GOT3 (cell line): Measurements from ENCODE around the gene RASL10B.
"Not testable (repeated sequence)": the region's sequence is repeated elsewhere in the genome, so short reads cannot be mapped to it uniquely, and the experiment has no call there.

Experiments used
- DNase-seq: peaks from one replicate; lab custom pipeline; 2025; ENCODE audit warnings: mixed read lengths; lab: John Stamatoyannopoulos, UW

RASL10B gene

GRCh38 chr17:35742896-35743477 is 11.5 kb downstream of the RASL10B start:
- DNase-seq, result no peak

- no peak for DNase-seq
Measured at GRCh38 chr17:35743626-35744328, 12.3 kb downstream of the RASL10B start.

GRCh38 chr17:35744830-35745229 is 13.4 kb downstream of the RASL10B start:
- DNase-seq, result no peak

DNA sequence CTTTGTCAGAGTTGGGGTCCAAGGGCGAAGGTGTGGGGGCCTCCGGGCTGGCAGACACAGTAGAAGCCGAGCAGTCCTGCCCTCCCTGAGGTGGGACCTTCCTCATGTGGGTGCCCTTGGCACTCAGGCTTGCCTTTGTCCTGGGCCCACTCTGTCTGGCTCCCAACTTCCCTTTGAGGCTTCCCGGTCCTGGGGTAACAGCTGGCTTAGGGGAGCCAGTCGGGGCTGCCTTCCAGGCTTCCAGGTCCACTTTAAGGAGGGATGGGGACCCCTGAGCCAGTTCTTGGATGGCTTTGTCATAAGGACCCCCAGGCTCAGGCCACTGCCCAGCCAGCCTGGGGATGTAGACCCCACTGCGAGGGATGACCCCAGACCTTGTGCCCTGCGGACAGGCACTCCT is 13.8 kb downstream of the RASL10B start:
- DNase-seq, result no peak

GRCh38 chr17:35745749-35746320 is 14.4 kb downstream of the RASL10B start:
- no peak for DNase-seq

- no peak for DNase-seq
Measured at GRCh38 chr17:35747540-35748017, 16.1 kb downstream of the RASL10B start.

GRCh38 chr17:35748341-35748841 is 17.0 kb downstream of the RASL10B start:
- DNase-seq, result no peak

- DNase-seq, result no peak
Measured at GRCh38 chr17:35748979-35749378, 17.5 kb downstream of the RASL10B start.

GRCh38 chr17:35749560-35750412 is 18.3 kb downstream of the RASL10B start:
- DNase-seq, result no peak

GRCh38 chr17:35750526-35751395 is 19.3 kb downstream of the RASL10B start:
- no peak for DNase-seq

- DNase-seq, result not testable (repeated sequence)
Measured at GRCh38 chr17:35751541-35751940, 20.1 kb downstream of the RASL10B start.

GRCh38 chr17:35752471-35752870 is 21.0 kb downstream of the RASL10B start:
- DNase-seq, result no peak

- DNase-seq, result no peak
Measured at GRCh38 chr17:35752945-35753764, 21.7 kb downstream of the RASL10B start, which contains the start of gene GAS2L2. Gene GAS2L2, minus strand, starts transcription at chr17:35753239. Its CDS starts 389 bp downstream, at chr17:35752850.

DNA sequence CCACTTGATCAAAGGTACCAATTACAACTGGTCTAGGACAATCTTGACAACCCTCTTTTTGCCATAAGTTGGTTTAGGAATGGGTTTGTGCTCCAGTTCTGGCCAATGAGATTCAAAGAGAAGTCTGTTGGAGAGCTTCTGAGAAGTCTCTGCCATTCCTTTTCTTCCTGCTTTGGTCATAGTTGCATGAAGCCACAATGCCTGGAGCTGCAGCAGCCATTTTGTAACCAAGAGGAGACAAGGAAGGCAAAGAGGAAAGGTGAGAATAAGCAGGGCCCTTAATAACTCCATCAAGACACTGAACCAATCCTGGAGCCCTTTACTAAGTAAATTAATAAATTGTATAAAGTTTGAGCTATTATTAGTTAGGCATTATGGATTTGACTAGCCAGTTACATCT is 25.8 kb downstream of the RASL10B start:
- no peak for DNase-seq

- DNase-seq, result no peak
Measured at GRCh38 chr17:35760587-35760986, 29.1 kb downstream of the RASL10B start, which contains the start of gene C17orf50. Gene C17orf50, plus strand, starts transcription at chr17:35760887. Its CDS starts 55 bp downstream, at chr17:35760942.

DNA sequence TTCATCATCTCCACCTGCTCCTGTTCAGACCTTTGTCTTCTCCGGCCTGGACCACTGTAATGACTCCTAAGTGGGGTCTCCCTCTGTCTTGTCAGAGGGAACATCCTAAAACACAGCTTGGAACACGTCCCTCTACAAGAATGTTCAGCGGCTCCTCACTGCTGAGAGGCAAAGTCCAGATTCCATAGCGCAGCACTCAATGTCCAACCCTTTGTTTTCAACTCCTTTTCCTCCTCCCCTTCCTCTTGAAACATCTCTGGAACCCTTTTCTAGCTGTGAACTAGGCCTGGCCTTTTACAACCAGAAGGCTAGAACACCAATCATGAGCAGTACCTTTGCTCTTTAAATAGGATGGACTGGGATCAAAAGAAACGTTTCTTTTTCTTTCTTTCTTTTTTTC is 30.2 kb downstream of the RASL10B start:
- DNase-seq, result no peak

DNA sequence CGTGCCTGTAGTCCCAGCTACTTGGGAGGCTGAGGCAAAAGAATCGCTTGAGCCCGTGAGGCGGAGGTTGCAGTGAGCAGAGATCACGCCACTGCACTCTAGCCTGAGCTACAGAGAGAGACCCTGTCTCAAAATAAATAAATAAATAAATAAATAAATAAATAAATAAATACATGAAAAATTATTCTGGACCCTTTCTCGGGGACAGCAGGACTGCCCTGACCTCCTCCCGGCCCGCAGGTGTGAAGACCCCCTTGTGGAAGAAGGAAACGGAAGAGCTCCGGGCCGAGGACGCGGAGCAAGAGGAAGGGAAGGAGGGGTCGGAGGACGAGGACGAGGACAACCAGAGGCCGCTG is 32.3 kb downstream of the RASL10B start:
- no peak for DNase-seq

DNA sequence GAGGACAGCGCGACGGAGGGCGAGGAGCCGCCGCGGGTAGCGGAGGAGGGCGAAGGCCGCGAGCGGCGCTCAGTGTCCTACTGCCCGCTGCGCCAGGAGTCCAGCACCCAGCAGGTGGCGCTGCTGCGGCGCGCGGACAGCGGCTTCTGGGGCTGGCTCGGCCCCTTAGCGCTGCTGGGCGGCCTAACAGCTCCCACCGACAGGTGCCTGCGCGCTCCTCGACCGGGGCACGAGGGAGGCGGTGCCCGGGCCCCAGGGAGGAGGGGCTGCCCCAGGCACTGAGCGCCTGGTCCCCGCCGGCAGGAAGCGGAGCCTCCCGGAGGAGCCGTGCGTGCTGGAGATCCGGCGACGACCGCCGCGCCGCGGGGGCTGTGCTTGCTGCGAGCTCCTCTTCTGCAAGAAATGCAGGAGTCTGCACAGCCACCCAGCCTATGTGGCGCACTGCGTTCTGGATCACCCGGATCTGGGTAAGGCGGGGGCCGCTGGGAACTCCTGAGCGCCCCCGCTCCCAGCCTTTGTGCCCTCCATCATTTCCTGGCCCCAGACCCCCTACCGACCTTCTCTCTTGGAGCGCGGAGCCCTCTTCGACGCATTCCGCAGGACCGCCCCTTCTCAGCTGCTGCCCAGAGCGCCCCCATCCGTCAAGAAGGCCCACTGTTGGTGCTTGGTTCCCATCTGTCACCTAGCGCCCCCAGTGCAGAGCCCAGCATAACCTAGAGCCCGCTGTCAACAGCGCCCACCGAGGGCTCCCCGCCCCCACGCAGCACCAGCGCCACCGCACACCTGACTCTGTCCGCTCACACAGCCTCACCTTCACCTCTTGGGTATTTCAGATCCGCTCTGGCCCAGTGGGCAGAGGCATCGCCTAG is 32.9 kb downstream of the RASL10B start:
- DNase-seq, result peak; percentile 70

- DNase-seq, result no peak
Measured at GRCh38 chr17:35765086-35765710, 33.8 kb downstream of the RASL10B start.
